GM12878 (cell line): ENCODE data around the gene PLK1. TPM values are rescaled to one million over a fixed set of nuclear protein-coding genes. Genes with fewer than 3 reads are reported as not detected.

Source experiments
- ATAC-seq: fragments of 200-7000 bp; cut with Tn5 transposase; 3 replicates; pipeline ENCODE4 v1.9.1; 2020; ENCODE audit warnings: mild to moderate bottlenecking, moderate library complexity
- BruUV-seq: library from RNA; stranded (reverse); fragments of 400-500 nt; replicated peaks from 2 replicates; lab custom pipeline; 2021; lab: Mats Ljungman, UMichigan
- CTCF ChIA-PET: fragments of 300-600 bp; sonication (Branson Sonifier 250); formaldehyde crosslinking; extraction: SDS; loops from one replicate; lab custom pipeline; 2021; ENCODE audit warnings: inconsistent platforms; lab: Yijun Ruan, JAX
- POLR2A ChIA-PET: fragments of 350-600 bp; formaldehyde crosslinking; extraction: SDS; loops from one replicate; lab custom pipeline; 2021; ENCODE audit warnings: inconsistent platforms; lab: Charles Lee
- RAD21 ChIA-PET: fragments of 300-600 bp; sonication (Branson Sonifier 250); formaldehyde crosslinking; loops from one replicate; lab custom pipeline; 2023; ENCODE audit warnings: antibody characterized with exemption; ENCODE audit not compliant: unreplicated experiment; lab: Charles Lee
- SMC1A ChIA-PET: fragments of 300-600 bp; sonication (Branson Sonifier 250); formaldehyde crosslinking; loops from one replicate; lab custom pipeline; 2023; ENCODE audit not compliant: unreplicated experiment, uncharacterized antibody; lab: Charles Lee
- DNase-seq: peaks from one replicate; pipeline ENCODE4 v3.0.0-alpha.2; 2011; ENCODE audit warnings: low read depth, low spot score
- FAIRE-seq: peaks from 3 replicates; lab custom pipeline; 2011; peaks lifted over from hg19 to GRCh38; lab: Jason Lieb, UNC
- H2AFZ ChIP-seq: 2 replicates; pipeline ENCODE4 v1.6.0; 2011; ENCODE audit warnings: low read depth, low read length, control low read depth; ENCODE audit not compliant: control insufficient read depth
- H3K27ac ChIP-seq: 2 replicates; pipeline ENCODE4 v1.5.1; 2011; ENCODE audit warnings: control low read depth; ENCODE audit not compliant: control insufficient read depth, insufficient read depth
- H3K27me3 ChIP-seq, 2 experiments: replicated peaks in 1 of 2; 2 replicates each; pipeline versions ENCODE4 v1.6.0 to v1.6.1; 2011; ENCODE audit warnings: low read length in 1 of 2; ENCODE audit not compliant: control insufficient read depth in 2 of 2, insufficient read depth in 2 of 2
- H3K36me3 ChIP-seq, 2 experiments: 2 replicates each; pipeline ENCODE4 v1.5.1; 2011; ENCODE audit warnings: low read length in 1 of 2; ENCODE audit not compliant: control insufficient read depth in 2 of 2, insufficient read depth in 2 of 2
- H3K4me1 ChIP-seq: 2 replicates; pipeline ENCODE4 v1.6.1; 2011; ENCODE audit warnings: mild to moderate bottlenecking, low read length, moderate library complexity, mixed read lengths; ENCODE audit not compliant: control insufficient read depth, insufficient read depth
- H3K4me2 ChIP-seq: 2 replicates; pipeline ENCODE4 v1.6.0; 2011; ENCODE audit warnings: control low read depth; ENCODE audit not compliant: control insufficient read depth, insufficient read depth
- H3K4me3 ChIP-seq: fragments of 200-600 bp; sonication (generic); 2 replicates; pipeline ENCODE4 v1.5.1; 2016
- H3K79me2 ChIP-seq: 2 replicates; pipeline ENCODE4 v1.6.0; 2011; ENCODE audit warnings: low read length; ENCODE audit not compliant: control insufficient read depth, insufficient read depth
- H3K9ac ChIP-seq: 2 replicates; pipeline ENCODE4 v1.8.0; 2011; ENCODE audit warnings: low read length, control low read depth, mixed read lengths; ENCODE audit not compliant: control insufficient read depth, insufficient read depth
- H3K9me3 ChIP-seq: replicated peaks from 3 replicates; pipeline ENCODE4 v1.5.1; 2011; ENCODE audit warnings: mild to moderate bottlenecking, low read length; ENCODE audit not compliant: control insufficient read depth, insufficient read depth
- H4K20me1 ChIP-seq: 2 replicates; pipeline ENCODE4 v1.6.0; 2011; ENCODE audit not compliant: control insufficient read depth, insufficient read depth
- CEBPB ChIP-seq, 2 experiments: fragments of 150-350 bp in 1 of 2; IDR thresholded peaks; 2 replicates each; pipeline ENCODE4 v1.6.1; 2012 to 2014; ENCODE audit warnings: low read depth in 2 of 2, low read length in 2 of 2, borderline replicate concordance in 1 of 2, inconsistent platforms in 1 of 2
- EED ChIP-seq: sonication (generic); IDR thresholded peaks from 2 replicates; pipeline ENCODE4 v1.6.1; 2016; ENCODE audit warnings: antibody characterized with exemption, low read depth
- EP300 ChIP-seq, 2 experiments: fragments of 150-350 bp in 1 of 2; IDR thresholded peaks; 2 replicates each; pipeline ENCODE4 v1.6.1; 2011 to 2012; ENCODE audit warnings: low read depth in 2 of 2, low read length in 2 of 2, borderline replicate concordance in 1 of 2, improper control_type of control experiment in 1 of 2, inconsistent platforms in 1 of 2; ENCODE audit not compliant: control insufficient read depth in 1 of 2
- ESRRA ChIP-seq: IDR thresholded peaks from 2 replicates; pipeline ENCODE4 v1.6.1; 2012; ENCODE audit warnings: mild to moderate bottlenecking, low read length, improper control_type of control experiment
- JUNB ChIP-seq: IDR thresholded peaks from 2 replicates; pipeline ENCODE4 v1.6.1; 2016; ENCODE audit warnings: antibody characterized with exemption, mild to moderate bottlenecking
- KLF5 ChIP-seq: fragments of 450-650 bp; IDR thresholded peaks from 2 replicates; pipeline ENCODE4 v1.6.1; 2014; ENCODE audit warnings: mild to moderate bottlenecking; ENCODE audit not compliant: partially characterized antibody
- NR2C2 ChIP-seq: IDR thresholded peaks from 2 replicates; pipeline ENCODE4 v1.6.1; 2011; ENCODE audit warnings: borderline replicate concordance, low read depth; ENCODE audit not compliant: control insufficient read depth, insufficient read length
- REST ChIP-seq: IDR thresholded peaks from 2 replicates; pipeline ENCODE4 v1.6.1; 2012; ENCODE audit warnings: mild to moderate bottlenecking, low read depth, low read length
- SIN3A ChIP-seq: IDR thresholded peaks from 2 replicates; pipeline ENCODE4 v1.6.1; 2012; ENCODE audit warnings: low read depth, low read length, improper control_type of control experiment
- WGBS: methylation state at CpG from one replicate; pipeline ENCODE4 v1.1.6; 2016; ENCODE audit warnings: low lambda C conversion rate; ENCODE audit not compliant: insufficient replicate concordance, insufficient coverage; ENCODE audit errors: missing lambda C conversion rate; 5-methylcytosine and 5-hydroxymethylcytosine counted together
- in situ Hi-C: fragments of 300-500 bp; cut with MboI; formaldehyde crosslinking; loops from 9 replicates; pipeline ENCODE4 v1.14.3; 2018; ENCODE audit warnings: mixed read lengths
- intact Hi-C: fragments of 100-400 bp; cut with micrococcal nuclease; formaldehyde crosslinking; loops from one replicate; pipeline ENCODE4 v1.14.2; 2022; ENCODE audit not compliant: unreplicated experiment
- polyA plus RNA-seq, 11 experiments: library from polyadenylated mRNA; depleted of rRNA in 4 of 11; unstranded in 6 of 11; stranded (reverse) in 5 of 11; fragments of >200 nt; fragmentation: Nextera tagmentation in 4 of 11; fragmentation: Illumina TruSeq in 1 of 11; extraction: Ambion mirVana in 4 of 11; extraction: Trizol in 1 of 11; gene quantifications; 1 replicate in 1 of 11; 2 replicates in 10 of 11; pipeline versions ENCODE4 v1.2.1 to v1.2.3, GENCODE V29; 2011 to 2016; ENCODE audit warnings: inconsistent platforms in 2 of 11, missing spikeins in 2 of 11, low read depth in 1 of 11
- total RNA-seq, 4 experiments: library from RNA; depleted of rRNA in 3 of 4; stranded (reverse); fragments of >200 nt in 3 of 4; fragmentation: Illumina TruSeq in 1 of 4; extraction: Trizol in 1 of 4; gene quantifications; 2 replicates each; pipeline versions ENCODE4 v1.2.1 to v1.2.3, GENCODE V29; 2013 to 2021

PLK1 gene
- total and polyA plus RNA-seq, 10 of the 15 experiments (the other 5 are each of a cell fraction or from before 2014, with no cell fraction given) = 11.3 to 191 (median 84.5) TPM

- no peak for FAIRE-seq
- ChIA-PET SMC1A (no interaction called here), CTCF (no interaction called here), POLR2A (interaction anchor here (0.8 kb wide), 1 partner anchor 30 kb away, joined by 3 read pairs; no protein-coding TSS in a partner anchor), RAD21 (no interaction called here)
- Histone ChIP-seq H3K79me2 (no peaks in the 10 kb centered on the region), H3K4me1 (peaks cover 7% of the 10 kb centered on the region; the same call in 1 of the 2 replicates), H3K27ac (no peak overlapping the region), H3K9ac (no peak overlapping the region), H4K20me1 (no peaks in the 10 kb centered on the region), H3K27me3 (no peaks in the 10 kb centered on the region), H3K4me3 (no peak overlapping the region), H3K36me3 (no peaks in the 10 kb centered on the region), H2AFZ (no peak overlapping the region), H3K4me2 (no peak overlapping the region), H3K9me3 (peaks cover 4% of the 10 kb centered on the region; the same call in 1 of the 3 replicates)
- no peak for ATAC-seq
- no TSS peak for BruUV-seq
- intact Hi-C loops (no loop called here), in situ Hi-C loops (no loop called here)
- no peak for DNase-seq
- no peak for TF ChIP-seq EED
- no peak for TF ChIP-seq JUNB
- TF ChIP-seq CEBPB (IDR thresholded peaks at IDR 0.05; ENCODE audit: borderline replicate concordance in 1 of 2, low read depth in 2 of 2, low read length in 2 of 2) = no peak
- TF ChIP-seq ESRRA = no peak
- TF ChIP-seq NR2C2 = no peak
- no peak for TF ChIP-seq KLF5
- TF ChIP-seq EP300 (IDR thresholded peaks at IDR 0.05; ENCODE audit: borderline replicate concordance in 1 of 2, control insufficient read depth in 1 of 2, low read depth in 2 of 2, low read length in 2 of 2) = no peak
- WGBS = 63% methylated on average over 7 of the region's 8 CpGs
These were observed 21.8 kb downstream of the PLK1 start for GRCh38 chr16:23700509-23700908.

- BruUV-seq = no TSS peak
- WGBS = 66% methylated on average over 8 of the region's 8 CpGs
- no peak for DNase-seq
- Histone ChIP-seq H3K4me2 (no peak overlapping the region), H3K9ac (no peak overlapping the region), H3K27ac (no peak overlapping the region), H3K79me2 (no peaks in the 10 kb centered on the region), H3K4me3 (no peak overlapping the region), H3K27me3 (no peaks in the 10 kb centered on the region), H4K20me1 (no peaks in the 10 kb centered on the region), H2AFZ (no peak overlapping the region), H3K4me1 (peaks cover 7% of the 10 kb centered on the region; the same call in 1 of the 2 replicates), H3K9me3 (peaks cover 4% of the 10 kb centered on the region; the same call in 1 of the 3 replicates), H3K36me3 (no peaks in the 10 kb centered on the region)
- ChIA-PET RAD21 (no interaction called here), POLR2A (no interaction called here), CTCF (no interaction called here), SMC1A (interaction anchor here (0.8 kb wide), 1 partner anchor 30 kb away, joined by 3 read pairs; no protein-coding TSS in a partner anchor)
- no peak for ATAC-seq
- peak; percentile 54; the same call in 1 of the 2 replicates for TF ChIP-seq REST
- no peak for TF ChIP-seq SIN3A
- intact Hi-C loops = no loop called here
- no peak for FAIRE-seq
- in situ Hi-C loops = no loop called here
These were observed 22.4 kb downstream of the PLK1 start for GRCh38 chr16:23701045-23701444.
